Measurements from ENCODE around the gene AFF1. TPM values are rescaled to one million over a fixed set of nuclear protein-coding genes. Genes with fewer than 3 reads are reported as not detected.

The AFF1 gene
- total RNA-seq, 3 donors from 2014 or later (not counting 1 experiment from before 2014, with no cell fraction given) = 87.9 to 93.4 (median 91.7) TPM

GRCh38 chr4:87087420-87087819 is 152.6 kb downstream of the AFF1 start:
- Mint-ChIP-seq H3K36me3 (peaks cover 6% of the 10 kb centered on the region), H3K27ac (peak overlapping the region in 1 of 2 donors; percentile 47), H3K4me3 (no peak overlapping the region), H3K9me3 (no peaks in the 10 kb centered on the region), H3K4me1 (peaks cover 22 to 26% of the 10 kb centered on the region in 2 donors), H3K27me3 (ENCODE audit: low read depth in 2 of 2) (no peaks in the 10 kb centered on the region)
- Histone ChIP-seq H3K36me3 (ENCODE audit: control insufficient read depth, insufficient read depth, low read length) (peaks cover 20% of the 10 kb centered on the region), H3K4me1 (ENCODE audit: control insufficient read depth, insufficient read depth, low read length) (no peaks in the 10 kb centered on the region), H3K4me3 (ENCODE audit: low read length) (no peak overlapping the region), H3K27ac (ENCODE audit: low read length) (no peak overlapping the region), H3K9me3 (ENCODE audit: control insufficient read depth, insufficient read depth, low read length) (no peaks in the 10 kb centered on the region), H3K27me3 (ENCODE audit: control insufficient read depth, insufficient read depth, low read length) (no peaks in the 10 kb centered on the region)
- WGBS (ENCODE audit: insufficient coverage) = 77% methylated on average over 1 of the region's 1 CpG
- TF ChIP-seq CTCF (IDR thresholded peaks at IDR 0.05) = no peak
- intact Hi-C loops (cut with micrococcal nuclease) = no loop called here
- DNase-seq = no peak
- peak in 1 of 3 donors; percentile 21 for ATAC-seq

- no peaks in the 10 kb centered on the region for H3K4me1 ChIP-seq (ENCODE audit: control insufficient read depth, insufficient read depth, low read length)
- Mint-ChIP-seq H3K4me1 (peaks cover 19 to 26% of the 10 kb centered on the region in 2 donors), H3K9me3 (no peaks in the 10 kb centered on the region), H3K4me3 (no peak overlapping the region), H3K27ac (no peak overlapping the region), H3K27me3 (ENCODE audit: low read depth in 2 of 2) (no peaks in the 10 kb centered on the region), H3K36me3 (peaks cover 6% of the 10 kb centered on the region)
- no peak for TF ChIP-seq CTCF (IDR thresholded peaks at IDR 0.05)
- H3K36me3 ChIP-seq (ENCODE audit: control insufficient read depth, insufficient read depth, low read length) = peaks cover 20% of the 10 kb centered on the region
- H3K27ac ChIP-seq (ENCODE audit: low read length) = no peak overlapping the region
- intact Hi-C loops (cut with micrococcal nuclease) = no loop called here
- ATAC-seq (no peak), DNase-seq (no peak)
- no peaks in the 10 kb centered on the region for H3K27me3 ChIP-seq (ENCODE audit: control insufficient read depth, insufficient read depth, low read length)
- no peaks in the 10 kb centered on the region for H3K9me3 ChIP-seq (ENCODE audit: control insufficient read depth, insufficient read depth, low read length)
- no peak overlapping the region for H3K4me3 ChIP-seq (ENCODE audit: low read length)
- 77% methylated on average over 8 of the region's 8 CpGs for WGBS (ENCODE audit: insufficient coverage)
Measured at GRCh38 chr4:87088186-87088585, 153.4 kb downstream of the AFF1 start.

- peaks cover 5% of the 10 kb centered on the region for H3K36me3 Mint-ChIP-seq
- H3K4me3 ChIP-seq (ENCODE audit: low read length) = no peak overlapping the region
- WGBS (ENCODE audit: insufficient coverage) = 79% methylated on average over 3 of the region's 3 CpGs
- H3K4me1 Mint-ChIP-seq = peaks cover 21 to 30% of the 10 kb centered on the region in 2 donors
- no peak for ATAC-seq
- no peaks in the 10 kb centered on the region for H3K9me3 ChIP-seq (ENCODE audit: control insufficient read depth, insufficient read depth, low read length)
- no peaks in the 10 kb centered on the region for H3K4me1 ChIP-seq (ENCODE audit: control insufficient read depth, insufficient read depth, low read length)
- H3K36me3 ChIP-seq (ENCODE audit: control insufficient read depth, insufficient read depth, low read length) = peaks cover 17% of the 10 kb centered on the region
- no peak for DNase-seq
- intact Hi-C loops (cut with micrococcal nuclease) = no loop called here
- no peaks in the 10 kb centered on the region for H3K27me3 Mint-ChIP-seq (ENCODE audit: low read depth in 2 of 2)
- no peak overlapping the region for H3K4me3 Mint-ChIP-seq
- no peaks in the 10 kb centered on the region for H3K9me3 Mint-ChIP-seq
- no peak overlapping the region for H3K27ac ChIP-seq (ENCODE audit: low read length)
- H3K27me3 ChIP-seq (ENCODE audit: control insufficient read depth, insufficient read depth, low read length) = no peaks in the 10 kb centered on the region
- no peak overlapping the region for H3K27ac Mint-ChIP-seq
- TF ChIP-seq CTCF (IDR thresholded peaks at IDR 0.05) = no peak
Measured at GRCh38 chr4:87089368-87089767, 154.6 kb downstream of the AFF1 start.

- intact Hi-C loops (cut with micrococcal nuclease) = loop anchor here (5.0 kb wide), 2 partner anchors 83 to 153 kb away; partner anchors contain the start of gene AFF1
Measured at GRCh38 chr4:87090305-87090704, 155.5 kb downstream of the AFF1 start.

More at GRCh38 chr4:87090305-87090704, 155.5 kb downstream of the AFF1 start:
- Mint-ChIP-seq H3K27ac (no peak overlapping the region), H3K36me3 (no peaks in the 10 kb centered on the region), H3K4me1 (peaks cover 15 to 24% of the 10 kb centered on the region in 2 donors), H3K27me3 (ENCODE audit: low read depth in 2 of 2) (no peaks in the 10 kb centered on the region), H3K9me3 (no peaks in the 10 kb centered on the region), H3K4me3 (no peak overlapping the region)
- no peak overlapping the region for H3K27ac ChIP-seq (ENCODE audit: low read length)
- H3K9me3 ChIP-seq (ENCODE audit: control insufficient read depth, insufficient read depth, low read length) = no peaks in the 10 kb centered on the region
- WGBS (ENCODE audit: insufficient coverage) = no CpG with 5 or more reads among the region's 3 CpGs
- H3K4me3 ChIP-seq (ENCODE audit: low read length) = no peak overlapping the region
- H3K4me1 ChIP-seq (ENCODE audit: control insufficient read depth, insufficient read depth, low read length) = no peaks in the 10 kb centered on the region
- DNase-seq (no peak), ATAC-seq (no peak)
- no peaks in the 10 kb centered on the region for H3K27me3 ChIP-seq (ENCODE audit: control insufficient read depth, insufficient read depth, low read length)
- peaks cover 14% of the 10 kb centered on the region for H3K36me3 ChIP-seq (ENCODE audit: control insufficient read depth, insufficient read depth, low read length)
- no peak for TF ChIP-seq CTCF (IDR thresholded peaks at IDR 0.05)

Data from natural killer cell (primary cell).